NCI-H526 (cell line): ENCODE data around the gene ZNF770.

ENCODE experiments used
- DNase-seq, 2 experiments: peaks; one replicate each; lab custom pipeline; 2025; lab: John Stamatoyannopoulos, UW

The ZNF770 gene, protein sequence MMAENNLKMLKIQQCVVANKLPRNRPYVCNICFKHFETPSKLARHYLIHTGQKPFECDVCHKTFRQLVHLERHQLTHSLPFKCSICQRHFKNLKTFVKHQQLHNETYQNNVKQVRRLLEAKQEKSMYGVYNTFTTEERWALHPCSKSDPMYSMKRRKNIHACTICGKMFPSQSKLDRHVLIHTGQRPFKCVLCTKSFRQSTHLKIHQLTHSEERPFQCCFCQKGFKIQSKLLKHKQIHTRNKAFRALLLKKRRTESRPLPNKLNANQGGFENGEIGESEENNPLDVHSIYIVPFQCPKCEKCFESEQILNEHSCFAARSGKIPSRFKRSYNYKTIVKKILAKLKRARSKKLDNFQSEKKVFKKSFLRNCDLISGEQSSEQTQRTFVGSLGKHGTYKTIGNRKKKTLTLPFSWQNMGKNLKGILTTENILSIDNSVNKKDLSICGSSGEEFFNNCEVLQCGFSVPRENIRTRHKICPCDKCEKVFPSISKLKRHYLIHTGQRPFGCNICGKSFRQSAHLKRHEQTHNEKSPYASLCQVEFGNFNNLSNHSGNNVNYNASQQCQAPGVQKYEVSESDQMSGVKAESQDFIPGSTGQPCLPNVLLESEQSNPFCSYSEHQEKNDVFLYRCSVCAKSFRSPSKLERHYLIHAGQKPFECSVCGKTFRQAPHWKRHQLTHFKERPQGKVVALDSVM

DNA sequence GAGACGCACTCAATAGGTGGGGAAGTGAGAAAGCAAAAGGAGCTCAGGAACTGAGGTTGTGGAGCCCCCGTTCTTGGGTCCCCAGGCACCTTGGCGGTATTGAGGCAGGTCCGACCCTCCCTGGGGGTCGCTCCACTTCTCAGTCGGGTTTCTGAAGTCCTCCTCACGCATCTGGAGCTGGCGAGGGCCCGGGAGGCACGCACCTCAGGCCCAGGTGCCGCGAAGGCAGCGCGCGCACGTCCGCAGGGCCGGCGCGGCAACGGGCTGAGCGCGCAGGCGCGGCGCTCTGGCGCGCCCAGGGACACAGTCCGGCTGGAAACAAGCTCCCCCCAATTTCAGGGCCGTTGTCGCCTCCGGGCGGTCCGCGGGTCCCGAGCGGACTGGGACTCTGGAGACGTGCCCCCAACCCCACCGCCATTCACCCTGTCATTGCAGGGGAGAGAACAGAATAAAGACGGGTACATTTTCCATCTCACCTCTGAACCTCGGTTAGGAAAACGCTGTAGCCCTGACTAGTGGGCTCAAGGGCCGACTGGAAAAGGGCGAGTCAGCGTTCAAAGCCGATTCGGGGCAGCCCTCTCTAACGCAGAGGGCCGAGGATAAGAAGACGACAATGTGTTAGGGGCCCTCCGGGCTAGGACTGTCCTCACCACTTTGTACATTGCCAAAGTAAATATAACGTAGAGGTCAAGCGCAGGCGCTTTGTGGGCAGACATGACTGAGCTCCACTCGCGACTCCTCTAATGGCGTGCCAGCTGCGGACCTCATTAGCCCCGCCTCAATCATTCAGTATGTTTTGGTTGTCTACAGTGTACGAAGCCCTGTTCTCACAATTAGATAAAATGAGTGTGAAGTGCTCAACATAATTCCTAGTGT is at the start of gene ZNF770:
Gene ZNF770, minus strand, starts transcription at position 261 of the 876 bp plus-strand sequence. CDS start 4,853 bp downstream, outside the sequence.
- peak; percentile 50 to 84 for DNase-seq

DNA sequence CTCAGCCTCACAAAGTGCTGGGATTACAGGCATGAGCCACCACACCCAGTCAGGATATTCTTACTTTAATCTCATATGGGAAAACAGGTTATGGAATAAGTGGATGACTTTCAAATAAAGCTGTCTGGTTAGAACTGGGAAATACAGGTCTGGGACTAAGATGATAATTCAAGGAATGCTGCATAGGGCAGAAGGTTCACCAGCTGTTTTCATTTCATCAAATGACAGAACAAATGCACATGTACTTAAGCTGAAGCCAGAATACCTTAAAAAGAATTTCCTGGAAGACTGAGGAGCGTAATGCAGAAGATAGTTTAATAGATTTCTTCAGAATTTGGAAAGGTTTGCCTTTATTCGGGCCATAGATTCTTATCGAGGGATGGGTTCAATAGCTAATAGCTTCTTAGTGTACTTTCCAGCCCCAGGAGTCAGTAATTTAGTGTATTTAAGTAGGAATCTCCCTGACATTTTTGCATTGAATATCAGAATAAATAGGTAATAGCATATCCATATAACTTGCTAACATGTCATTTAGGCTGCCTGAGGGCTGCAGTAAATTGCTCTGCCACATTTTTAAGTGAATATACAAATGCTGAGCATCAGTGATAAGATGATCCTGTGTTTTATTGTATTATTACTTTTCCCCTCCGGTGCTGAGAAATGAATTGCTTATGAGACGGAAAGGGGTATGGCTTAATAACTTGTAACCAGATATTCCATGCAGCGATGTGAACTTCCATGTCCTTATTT is 40.3 kb upstream of the ZNF770 start:
- DNase-seq: no peak

DNA sequence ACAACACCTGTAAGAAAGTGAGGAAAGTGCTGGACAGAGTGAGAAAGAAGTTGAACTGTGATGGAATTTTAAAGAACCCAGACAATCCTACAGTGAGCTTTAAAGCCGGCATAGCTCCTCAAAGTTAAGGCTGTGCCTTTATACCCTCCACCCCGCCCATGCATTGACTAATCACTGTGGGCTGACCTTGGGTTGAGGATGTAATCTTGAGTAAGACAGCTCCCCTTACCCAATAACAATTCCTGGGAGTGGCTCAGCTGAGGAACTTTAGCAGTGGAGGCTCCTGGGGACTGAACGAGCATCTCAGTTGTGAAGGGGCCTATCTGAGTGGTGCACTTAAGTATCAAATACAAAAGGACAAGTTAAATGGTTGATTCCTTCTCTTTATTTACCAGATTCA is 35.7 kb upstream of the ZNF770 start:
- DNase-seq: no peak

DNA sequence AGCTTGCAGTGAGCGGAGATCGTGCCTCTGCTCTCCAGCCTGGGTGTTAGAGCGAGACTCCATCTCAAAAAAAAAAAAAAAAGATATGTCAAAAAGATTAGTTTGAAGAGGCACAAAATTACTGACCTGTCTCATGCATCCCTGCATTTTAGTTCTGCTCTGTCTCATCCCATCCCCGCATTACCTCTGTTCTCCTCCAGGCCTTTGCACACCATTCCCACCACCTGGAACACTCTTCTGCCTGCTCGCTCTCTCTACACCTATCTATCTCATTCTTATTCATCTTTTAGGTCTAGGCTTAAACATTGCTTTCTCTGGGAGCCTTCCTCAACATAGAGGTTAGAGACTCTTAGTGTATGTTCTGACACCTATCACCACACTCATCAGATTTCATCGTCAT is 32.9 kb upstream of the ZNF770 start:
- no peak for DNase-seq

DNA sequence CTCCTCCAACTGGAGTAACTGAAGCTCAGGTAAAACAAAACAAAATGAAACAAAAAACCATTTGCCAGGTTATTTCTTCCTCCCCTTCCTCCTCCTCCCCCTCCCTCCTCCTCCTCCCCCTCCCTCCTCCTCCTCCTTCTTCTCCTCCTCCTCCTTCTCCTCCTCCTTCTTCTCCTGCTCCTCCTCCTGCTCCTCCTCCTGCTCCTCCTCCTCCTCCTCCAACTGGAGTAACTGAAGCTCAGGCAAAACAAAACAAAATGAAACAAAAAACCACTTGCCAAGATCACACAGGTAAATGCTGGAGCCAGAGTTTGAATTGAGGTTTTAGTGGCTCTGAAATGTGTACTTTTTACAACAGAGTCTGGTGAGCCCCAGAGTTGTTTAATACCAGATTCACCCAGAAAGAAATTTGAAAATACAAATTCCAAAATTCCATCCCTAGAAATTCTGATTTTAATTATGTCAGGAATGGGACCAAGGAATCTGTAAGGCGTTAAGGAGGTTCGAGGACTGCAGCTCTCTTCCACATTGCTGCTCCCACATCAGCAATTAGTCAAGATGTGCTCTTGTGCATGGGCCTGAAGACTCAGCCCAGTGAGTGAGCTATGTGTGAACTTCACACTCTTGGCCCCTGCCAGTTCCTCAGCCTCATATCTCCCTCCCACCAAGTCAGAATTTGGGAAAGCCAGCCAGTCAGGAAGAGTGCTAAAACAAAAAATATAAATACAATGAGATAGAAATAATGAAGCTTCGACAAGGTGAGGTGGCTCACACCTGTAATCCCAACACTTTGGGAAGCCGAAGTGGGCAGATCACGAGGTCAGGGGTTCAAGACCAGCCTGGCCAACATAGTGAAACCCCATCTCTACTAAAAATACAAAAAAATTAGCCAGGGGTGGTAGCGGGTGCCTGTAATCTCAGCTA is 31.6 kb upstream of the ZNF770 start:
- no peak for DNase-seq

DNA sequence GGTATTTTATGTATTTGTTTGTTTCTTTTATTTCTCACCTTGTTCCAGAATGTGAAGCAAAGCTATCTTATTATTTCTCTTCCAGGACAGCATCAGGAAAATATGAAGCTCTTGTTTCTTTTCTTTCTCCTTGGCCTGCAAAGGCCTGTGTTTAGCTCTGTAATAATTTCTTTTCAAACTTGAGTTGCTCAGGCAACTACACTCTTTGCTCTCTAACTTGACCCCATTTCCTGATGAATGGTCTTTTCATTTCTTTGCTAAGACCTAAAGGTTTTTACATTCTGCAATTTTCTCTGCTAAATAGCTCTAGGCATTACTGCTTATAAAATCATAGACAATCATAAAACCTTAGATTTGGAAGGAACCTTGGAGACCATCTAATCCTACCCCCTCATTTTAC is 26.2 kb upstream of the ZNF770 start:
- no peak for DNase-seq

DNA sequence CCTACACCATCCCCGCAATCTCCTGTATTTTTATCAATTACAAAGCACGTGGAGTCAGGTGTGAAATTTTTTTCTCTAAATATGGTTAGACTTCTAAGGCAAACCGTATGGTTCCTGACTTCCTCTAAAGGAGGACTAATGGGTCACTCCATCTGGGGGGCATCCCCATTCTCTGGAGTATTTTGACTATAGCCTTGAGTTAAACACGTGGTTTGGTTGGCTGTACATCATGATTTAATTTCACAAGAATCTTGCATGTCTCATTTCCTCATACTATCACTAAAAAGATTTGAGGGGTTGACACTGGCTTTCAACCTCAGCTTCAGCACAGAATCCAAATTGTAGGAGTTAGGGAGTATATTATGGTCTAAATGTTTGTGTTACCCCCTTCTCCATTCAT is 25.3 kb upstream of the ZNF770 start:
- no peak for DNase-seq

DNA sequence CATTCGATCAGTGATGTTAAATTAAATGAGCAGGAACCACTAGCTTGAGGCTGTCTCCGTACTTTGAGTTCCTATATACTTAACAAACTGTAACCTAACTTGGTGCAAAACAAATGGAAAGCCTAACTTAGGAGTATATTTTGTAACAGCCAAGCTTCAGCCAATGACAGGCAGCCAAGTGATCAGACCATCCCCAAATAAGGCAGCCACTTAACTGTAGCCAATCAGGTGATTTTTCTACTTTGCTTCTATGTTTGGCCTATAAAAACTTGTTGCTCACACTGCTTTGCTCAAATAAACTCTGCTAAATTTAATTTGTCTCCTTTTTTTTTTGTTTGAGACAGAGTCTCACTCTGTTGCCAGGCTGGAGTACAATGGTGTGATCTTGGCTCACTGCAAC is 19.3 kb upstream of the ZNF770 start:
- no peak for DNase-seq

DNA sequence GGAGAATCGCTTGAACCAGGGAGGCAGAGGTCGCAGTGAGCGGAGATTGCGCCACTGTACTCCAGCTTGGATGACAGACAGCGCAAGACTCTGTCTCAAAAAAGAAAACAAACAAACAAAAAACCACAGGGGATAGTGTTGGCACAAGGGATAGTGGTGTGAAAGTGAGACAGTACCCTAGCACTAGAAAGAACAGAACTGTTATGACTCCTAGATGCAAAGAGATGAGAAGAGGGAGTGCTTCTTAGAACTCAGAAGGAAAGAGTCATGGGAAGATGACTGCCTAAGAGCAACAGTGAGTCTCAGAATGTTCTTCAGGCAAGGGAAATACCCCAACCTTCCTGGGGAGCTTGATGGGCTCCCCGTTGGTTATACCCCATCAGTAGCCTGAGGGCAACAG is 17.8 kb upstream of the ZNF770 start:
- DNase-seq: no peak

DNA sequence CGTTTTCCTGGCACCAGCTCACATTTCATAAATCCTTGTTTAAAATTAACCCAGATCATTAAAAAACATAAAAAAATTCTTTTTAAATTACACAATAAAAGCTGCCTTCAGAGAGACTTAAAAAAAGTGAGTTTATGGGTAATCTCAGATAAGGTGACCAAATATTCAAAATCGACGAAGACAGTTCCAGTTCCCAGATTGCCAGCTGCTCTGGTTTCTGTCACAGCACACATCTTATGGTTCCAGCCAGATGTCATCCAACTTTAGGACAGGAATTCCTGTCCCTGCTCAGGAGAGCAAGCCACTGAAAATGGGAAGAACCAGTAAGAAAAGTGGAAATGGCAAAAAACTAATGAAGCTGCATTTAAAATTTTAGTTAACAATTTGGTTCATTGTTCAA is 15.8 kb upstream of the ZNF770 start:
- DNase-seq: no peak

DNA sequence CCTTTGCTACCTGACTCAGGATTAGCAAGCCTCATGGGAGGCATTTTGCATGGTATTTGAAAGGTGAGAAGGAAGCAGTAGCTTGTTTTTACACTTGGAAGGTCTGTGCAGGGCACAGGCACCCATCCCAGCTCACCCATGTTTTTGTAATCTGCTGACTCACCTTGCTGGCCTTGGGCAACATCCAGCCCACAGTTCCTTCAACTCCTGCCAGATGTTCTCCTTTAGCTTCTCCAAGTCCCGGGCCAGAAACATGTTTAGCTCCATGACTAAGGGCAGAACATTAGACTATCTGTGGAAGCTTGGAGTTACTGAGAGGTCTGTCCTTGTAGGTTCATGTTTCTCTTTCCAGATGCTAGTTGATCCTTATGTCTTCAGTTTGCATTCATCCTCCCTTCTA is 12.4 kb upstream of the ZNF770 start:
- no peak for DNase-seq

DNA sequence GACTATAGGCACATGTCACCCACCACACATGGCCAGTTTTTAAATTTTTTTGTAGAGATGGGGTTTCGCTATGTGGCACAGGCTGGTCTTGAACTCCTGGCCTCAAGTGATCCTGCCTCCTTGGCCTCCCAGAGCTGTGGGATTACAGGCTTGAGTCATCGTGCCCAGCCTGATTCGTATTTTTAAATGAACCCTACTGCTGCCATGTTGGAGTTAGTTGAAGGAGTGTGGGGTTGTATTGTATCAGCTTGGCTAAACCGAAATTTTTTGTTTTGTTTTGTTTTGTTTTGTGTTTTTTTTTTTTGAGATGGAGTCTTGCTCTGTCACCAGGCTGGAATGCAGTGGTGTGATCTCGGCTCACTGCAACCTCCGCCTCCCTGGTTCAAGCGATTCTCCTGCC is 11.8 kb upstream of the ZNF770 start:
- no peak for DNase-seq

DNA sequence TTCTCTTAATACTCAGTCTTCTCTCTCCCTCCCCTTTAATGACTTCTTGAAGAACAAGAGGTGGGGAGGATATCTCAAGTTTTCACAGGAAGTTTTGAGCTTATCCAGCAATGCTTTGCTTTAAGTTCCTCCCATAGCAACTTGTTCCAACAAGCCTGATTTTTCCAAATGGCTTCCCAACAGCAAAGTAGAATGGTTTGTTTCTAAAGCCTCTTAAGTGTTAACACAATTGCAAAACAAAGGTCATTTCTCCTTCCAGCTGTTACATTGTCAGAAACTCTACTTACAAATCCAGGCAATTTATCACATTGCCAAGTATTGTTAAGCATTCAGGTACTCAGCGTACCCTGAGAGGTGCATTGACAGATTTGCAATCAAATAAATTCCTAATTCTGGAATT is 6.8 kb upstream of the ZNF770 start:
- DNase-seq: no peak

DNA sequence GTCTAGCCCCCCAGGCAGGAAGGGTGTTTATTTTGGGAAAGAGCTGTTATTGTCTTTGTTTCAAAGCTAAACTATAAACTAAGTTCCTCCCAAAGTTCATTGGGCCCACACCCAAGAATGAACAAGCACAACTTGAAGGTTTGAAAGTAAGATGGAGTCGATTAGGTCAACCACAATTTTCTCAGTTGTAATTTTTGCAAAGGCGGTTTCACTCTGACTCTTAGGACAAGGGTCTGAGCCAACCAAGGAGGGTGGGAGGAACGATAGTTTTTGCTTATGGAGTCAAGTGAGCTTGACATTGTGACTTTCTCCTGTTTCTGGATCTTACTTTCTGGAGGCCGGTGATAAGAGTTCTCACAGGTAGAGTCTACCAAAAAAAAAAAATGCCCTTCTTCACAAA is 5.8 kb upstream of the ZNF770 start:
- DNase-seq: no peak

DNA sequence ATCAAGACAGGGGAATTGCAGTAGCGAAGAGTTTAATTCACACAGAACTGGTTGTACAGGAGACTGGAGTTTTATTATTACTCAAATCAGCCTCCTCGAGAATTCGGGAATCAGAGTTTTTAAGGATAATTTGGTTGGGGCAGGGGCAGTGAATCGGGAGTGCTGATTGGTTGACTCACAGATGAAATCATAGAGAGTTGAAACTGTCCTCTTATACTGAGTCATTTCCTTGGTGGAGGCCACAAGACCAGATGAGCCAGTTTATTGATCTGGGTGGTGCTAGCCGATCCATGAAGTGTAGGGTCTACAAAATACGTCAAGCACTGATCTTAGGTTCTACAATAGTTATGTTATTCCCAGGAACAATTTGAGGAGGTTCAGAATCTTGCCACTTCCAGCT is 5.3 kb upstream of the ZNF770 start:
- DNase-seq: no peak

DNA sequence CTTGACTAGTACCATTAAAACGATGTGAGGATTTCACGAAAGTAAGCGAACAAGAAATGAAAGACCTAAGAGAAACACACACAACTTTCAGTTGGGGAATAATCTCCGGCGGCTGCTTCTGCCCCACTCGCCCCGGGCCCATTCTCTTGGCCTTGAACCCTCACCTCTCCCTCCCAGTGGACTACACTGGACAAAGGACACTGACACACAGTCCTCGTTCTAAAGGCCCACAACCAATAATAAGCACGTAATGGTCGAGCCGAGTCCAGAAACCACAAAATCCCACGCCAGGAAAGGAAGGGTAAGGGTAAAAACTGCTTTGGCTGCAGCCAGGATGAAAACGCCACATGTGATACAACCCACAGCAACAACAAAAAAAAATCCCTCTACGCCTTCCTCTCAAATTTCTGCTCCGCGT is 469 bp downstream of the ZNF770 start:
- DNase-seq: no peak

DNA sequence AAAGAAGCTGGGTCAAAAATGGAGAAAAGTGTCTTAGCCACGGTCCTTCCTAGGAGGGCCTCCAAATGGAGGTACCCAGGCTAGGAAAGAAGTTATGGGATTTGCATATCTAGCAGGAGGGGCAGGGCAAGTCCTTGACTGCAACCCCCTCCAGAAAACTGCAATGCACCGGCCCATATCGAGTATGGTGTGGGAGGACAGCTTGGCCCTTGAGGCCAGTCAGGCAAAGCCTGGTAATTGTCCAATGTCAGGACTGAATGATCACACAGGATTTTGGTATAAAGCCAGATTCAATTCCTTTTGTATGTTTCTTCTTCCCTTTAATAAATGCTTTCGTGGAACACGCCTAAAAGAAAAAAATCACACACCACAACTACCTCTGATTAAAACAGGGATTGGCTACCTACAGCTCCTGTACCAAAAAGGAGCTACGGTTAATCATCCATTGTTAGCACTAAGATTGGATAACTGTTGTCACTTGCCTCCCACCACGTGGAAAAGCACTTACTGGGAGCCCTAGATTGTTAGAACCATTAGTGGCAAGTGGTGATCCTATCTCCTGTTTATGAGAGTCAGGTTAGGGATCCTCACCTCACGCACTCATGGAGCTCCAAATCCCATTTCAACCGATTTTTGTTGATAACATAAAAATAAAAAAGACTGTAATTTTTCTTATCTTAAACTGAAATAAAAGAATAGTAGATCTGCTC is 1.2 kb downstream of the ZNF770 start:
- DNase-seq: peak; percentile 20 to 23

DNA sequence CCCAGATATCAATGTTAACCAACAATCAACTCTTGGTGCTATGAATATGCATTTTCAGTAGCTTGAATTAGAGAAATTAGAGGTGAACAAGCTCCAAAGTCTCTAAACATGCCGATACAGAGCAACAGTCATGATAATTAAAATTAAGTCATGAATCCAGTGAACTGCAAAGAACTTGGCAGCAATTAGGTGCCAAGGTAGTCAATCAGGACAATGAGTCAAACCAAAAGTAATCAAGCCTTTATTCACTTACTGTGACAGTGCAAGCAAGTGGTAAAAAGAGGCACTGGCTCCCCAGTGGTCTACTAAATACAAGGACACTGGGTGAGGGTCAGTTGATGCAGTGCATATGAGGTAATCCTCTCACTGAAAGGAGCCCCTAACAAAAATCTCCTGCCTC is 1.8 kb downstream of the ZNF770 start:
- no peak for DNase-seq

DNA sequence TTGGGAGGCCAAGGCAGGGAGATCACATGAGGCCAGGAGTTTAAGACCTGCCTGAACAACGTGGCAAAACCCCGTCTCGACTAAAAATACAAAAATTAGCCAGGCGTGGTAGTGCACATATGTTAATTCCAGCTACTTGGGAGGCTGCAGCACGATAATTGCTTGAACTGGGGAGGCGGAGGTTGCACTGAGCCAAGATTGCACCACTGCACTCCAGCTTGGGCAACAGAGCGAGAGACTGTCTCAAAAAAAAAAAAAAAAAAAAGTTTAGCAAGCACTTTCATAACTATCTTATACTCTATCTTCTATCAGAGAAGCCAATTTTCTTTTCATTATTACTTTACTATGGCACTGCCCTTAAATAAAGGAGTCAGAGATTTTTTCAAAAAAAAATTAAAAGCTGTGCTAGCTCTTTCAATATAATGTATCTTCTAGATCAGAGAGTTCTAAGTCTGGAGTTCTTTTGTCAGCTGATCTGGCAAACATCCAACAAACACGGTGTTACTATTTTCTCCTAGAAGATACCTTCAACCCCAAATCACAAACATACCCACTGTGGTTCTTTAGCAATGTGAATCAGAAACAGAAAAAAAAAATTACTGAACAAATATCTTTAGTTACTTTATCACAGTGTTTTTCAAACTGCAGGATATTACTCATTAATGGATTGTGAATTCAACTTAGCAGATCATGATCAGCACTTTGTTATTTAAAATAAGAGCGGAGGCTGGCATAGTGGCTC is 3.0 kb downstream of the ZNF770 start:
- no peak for DNase-seq
